HL-60 (cell line): ENCODE measurements around the gene SNX7.

Source experiments
- CTCF ChIP-seq: IDR thresholded peaks from one replicate; pipeline ENCODE4 v1.5.1; 2011; ENCODE audit warnings: low read length, control low read depth, inconsistent platforms; ENCODE audit not compliant: insufficient read depth
- POLR2AphosphoS5 ChIP-seq: IDR thresholded peaks from 2 replicates; pipeline ENCODE4 v1.6.1; 2012; ENCODE audit warnings: low read depth
- SPI1 ChIP-seq: IDR thresholded peaks from 2 replicates; pipeline ENCODE4 v1.6.1; 2012; ENCODE audit warnings: low read depth, mild to moderate bottlenecking, borderline replicate concordance

GRCh38 chr1:98692482-98692881 lies 31.0 kb downstream of the SNX7 start:
- TF ChIP-seq CTCF = no peak
- TF ChIP-seq POLR2AphosphoS5 = no peak
- no peak for TF ChIP-seq SPI1
